DND-41 (cell line): ENCODE measurements around the gene C19orf33.

ENCODE experiments used
- ATAC-seq: fragments of 200-7000 bp; cut with Tn5 transposase; 3 replicates; pipeline ENCODE4 v1.9.1; 2021; ENCODE audit warnings: low read depth; ENCODE audit not compliant: insufficient read depth
- DNase-seq: peaks from one replicate; pipeline ENCODE4 v3.0.0-alpha.2; 2020
- H2AFZ ChIP-seq: 2 replicates; pipeline ENCODE4 v1.6.0; 2012; ENCODE audit warnings: low read depth, low read length
- H3K27ac ChIP-seq: 2 replicates; pipeline ENCODE4 v1.5.1; 2012; ENCODE audit warnings: low read length, inconsistent platforms
- H3K27me3 ChIP-seq: fragments of 200-600 bp; sonication (generic); 2 replicates; pipeline ENCODE4 v1.6.0; 2012; ENCODE audit warnings: low read length, mild to moderate bottlenecking, inconsistent platforms; ENCODE audit not compliant: insufficient read depth, poor library complexity
- H3K36me3 ChIP-seq: 2 replicates; pipeline ENCODE4 v1.5.1; 2012; ENCODE audit warnings: low read length, inconsistent platforms; ENCODE audit not compliant: insufficient read depth
- H3K4me1 ChIP-seq: 2 replicates; pipeline ENCODE4 v1.5.1; 2012; ENCODE audit warnings: mild to moderate bottlenecking, low read length; ENCODE audit not compliant: insufficient read depth
- H3K4me2 ChIP-seq: 2 replicates; pipeline ENCODE4 v1.6.0; 2012; ENCODE audit warnings: mild to moderate bottlenecking, moderate library complexity, low read length, inconsistent platforms; ENCODE audit not compliant: insufficient read depth
- H3K4me3 ChIP-seq, 2 experiments: fragments of 200-600 bp in 1 of 2; shearing (Covaris generic) in 1 of 2; 2 replicates each; pipeline ENCODE4 v1.5.1; 2012 to 2016; ENCODE audit warnings: inconsistent platforms in 2 of 2, low read length in 2 of 2, mild to moderate bottlenecking in 2 of 2, low read depth in 1 of 2, moderate library complexity in 1 of 2
- H3K79me2 ChIP-seq: 2 replicates; pipeline ENCODE4 v1.6.0; 2012; ENCODE audit warnings: low read length, inconsistent platforms; ENCODE audit not compliant: insufficient read depth
- H3K9ac ChIP-seq: 2 replicates; pipeline ENCODE4 v1.6.0; 2012; ENCODE audit warnings: low read depth, mild to moderate bottlenecking, inconsistent platforms, low read length, moderate library complexity
- H3K9me3 ChIP-seq: 2 replicates; pipeline ENCODE4 v1.5.1; 2012; ENCODE audit warnings: low read length, moderate library complexity, mild to moderate bottlenecking, inconsistent platforms; ENCODE audit not compliant: insufficient read depth, severe bottlenecking
- H4K20me1 ChIP-seq: 2 replicates; pipeline ENCODE4 v1.6.0; 2012; ENCODE audit warnings: low read length; ENCODE audit not compliant: insufficient read depth
- EZH2 ChIP-seq: IDR thresholded peaks from 3 replicates; pipeline ENCODE4 v1.6.1; 2012; ENCODE audit warnings: borderline replicate concordance, low read depth, mild to moderate bottlenecking, moderate library complexity, low read length, inconsistent platforms; ENCODE audit not compliant: severe bottlenecking
- TF ChIP-seq, protein P1 (sequence below): IDR thresholded peaks from 2 replicates; pipeline ENCODE4 v1.5.1; 2012; ENCODE audit warnings: borderline replicate concordance, low read length, moderate library complexity, mild to moderate bottlenecking; ENCODE audit not compliant: poor library complexity, severe bottlenecking; ENCODE audit errors: extremely low read depth

C19orf33 gene

DNA sequence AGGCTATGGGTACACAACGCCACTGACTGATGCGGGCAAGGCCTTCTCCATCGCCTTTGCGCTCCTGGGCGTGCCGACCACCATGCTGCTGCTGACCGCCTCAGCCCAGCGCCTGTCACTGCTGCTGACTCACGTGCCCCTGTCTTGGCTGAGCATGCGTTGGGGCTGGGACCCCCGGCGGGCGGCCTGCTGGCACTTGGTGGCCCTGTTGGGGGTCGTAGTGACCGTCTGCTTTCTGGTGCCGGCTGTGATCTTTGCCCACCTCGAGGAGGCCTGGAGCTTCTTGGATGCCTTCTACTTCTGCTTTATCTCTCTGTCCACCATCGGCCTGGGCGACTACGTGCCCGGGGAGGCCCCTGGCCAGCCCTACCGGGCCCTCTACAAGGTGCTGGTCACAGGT lies 22.5 kb downstream of the C19orf33 start:
- H3K79me2 ChIP-seq, result no peaks in the 10 kb centered on the region
- H2AFZ ChIP-seq, result no peak overlapping the region
- no peaks in the 10 kb centered on the region for H4K20me1 ChIP-seq
- no peaks in the 10 kb centered on the region for H3K9me3 ChIP-seq
- no peak overlapping the region for H3K9ac ChIP-seq
- TF ChIP-seq EZH2, result no peak
- H3K27ac ChIP-seq, result no peak overlapping the region
- H3K36me3 ChIP-seq, result no peaks in the 10 kb centered on the region
- no peaks in the 10 kb centered on the region for H3K27me3 ChIP-seq
- H3K4me1 ChIP-seq, result no peaks in the 10 kb centered on the region
- no peak overlapping the region for H3K4me2 ChIP-seq
- no peak for DNase-seq
- ATAC-seq, result no peak
- H3K4me3 ChIP-seq, result no peak overlapping the region

DNA sequence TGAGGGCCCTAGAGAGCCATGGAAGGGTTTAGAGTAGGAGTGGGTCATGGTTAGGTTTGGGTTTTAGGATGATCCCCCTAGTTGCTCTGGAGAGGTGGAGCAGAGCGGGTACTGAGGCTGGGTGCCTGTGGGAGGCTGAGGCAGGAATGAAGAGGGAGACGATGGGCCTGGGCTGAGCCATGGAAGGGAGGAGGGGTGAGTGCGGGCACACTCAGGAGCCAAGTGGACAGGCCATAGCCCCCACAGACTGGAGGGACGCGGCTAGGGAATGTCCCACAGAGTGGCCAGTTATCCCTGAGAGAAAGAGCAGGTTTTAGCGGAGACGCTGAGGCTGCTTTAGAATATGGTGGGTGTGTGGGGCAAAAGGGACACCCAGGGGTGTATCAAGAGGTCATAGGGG lies 25.6 kb downstream of the C19orf33 start:
- Histone ChIP-seq H3K9ac (no peak overlapping the region), H2AFZ (no peak overlapping the region), H3K27ac (no peak overlapping the region), H4K20me1 (no peaks in the 10 kb centered on the region), H3K4me1 (no peaks in the 10 kb centered on the region), H3K27me3 (no peaks in the 10 kb centered on the region), H3K9me3 (no peaks in the 10 kb centered on the region), H3K36me3 (no peaks in the 10 kb centered on the region), H3K79me2 (no peaks in the 10 kb centered on the region), H3K4me2 (no peak overlapping the region), H3K4me3 (no peak overlapping the region)
- TF ChIP-seq, protein P1, sequence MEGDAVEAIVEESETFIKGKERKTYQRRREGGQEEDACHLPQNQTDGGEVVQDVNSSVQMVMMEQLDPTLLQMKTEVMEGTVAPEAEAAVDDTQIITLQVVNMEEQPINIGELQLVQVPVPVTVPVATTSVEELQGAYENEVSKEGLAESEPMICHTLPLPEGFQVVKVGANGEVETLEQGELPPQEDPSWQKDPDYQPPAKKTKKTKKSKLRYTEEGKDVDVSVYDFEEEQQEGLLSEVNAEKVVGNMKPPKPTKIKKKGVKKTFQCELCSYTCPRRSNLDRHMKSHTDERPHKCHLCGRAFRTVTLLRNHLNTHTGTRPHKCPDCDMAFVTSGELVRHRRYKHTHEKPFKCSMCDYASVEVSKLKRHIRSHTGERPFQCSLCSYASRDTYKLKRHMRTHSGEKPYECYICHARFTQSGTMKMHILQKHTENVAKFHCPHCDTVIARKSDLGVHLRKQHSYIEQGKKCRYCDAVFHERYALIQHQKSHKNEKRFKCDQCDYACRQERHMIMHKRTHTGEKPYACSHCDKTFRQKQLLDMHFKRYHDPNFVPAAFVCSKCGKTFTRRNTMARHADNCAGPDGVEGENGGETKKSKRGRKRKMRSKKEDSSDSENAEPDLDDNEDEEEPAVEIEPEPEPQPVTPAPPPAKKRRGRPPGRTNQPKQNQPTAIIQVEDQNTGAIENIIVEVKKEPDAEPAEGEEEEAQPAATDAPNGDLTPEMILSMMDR, result no peak
- no peak for TF ChIP-seq EZH2
- DNase-seq (no peak), ATAC-seq (no peak)

DNA sequence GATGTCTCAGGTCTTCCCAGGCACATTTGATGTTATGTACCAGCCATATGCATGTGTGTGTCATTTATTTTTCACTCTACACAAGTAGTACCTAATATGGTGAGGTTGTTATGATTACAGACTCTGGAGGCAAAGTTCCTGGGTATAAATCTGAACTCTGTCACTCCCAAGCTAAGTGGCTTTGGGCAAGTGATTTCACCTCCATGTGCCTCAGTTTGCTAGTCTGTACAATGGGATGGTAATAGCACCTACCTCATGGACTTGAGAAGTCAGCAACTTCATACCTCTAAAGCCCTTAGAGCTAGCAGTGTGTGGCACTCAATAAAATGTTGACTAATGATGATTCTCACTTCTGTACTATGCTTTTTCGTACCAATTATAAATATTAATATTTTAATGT lies 27.7 kb downstream of the C19orf33 start:
- DNase-seq, result no peak
- H3K27me3 ChIP-seq, result no peaks in the 10 kb centered on the region
- ATAC-seq, result no peak
- no peaks in the 10 kb centered on the region for H3K9me3 ChIP-seq
- no peaks in the 10 kb centered on the region for H3K36me3 ChIP-seq
- H3K4me1 ChIP-seq, result peaks cover 12% of the 10 kb centered on the region; the same call in 1 of the 2 replicates
- no peaks in the 10 kb centered on the region for H3K79me2 ChIP-seq
- no peak overlapping the region for H3K4me2 ChIP-seq
- no peaks in the 10 kb centered on the region for H4K20me1 ChIP-seq
- TF ChIP-seq EZH2, result no peak
- TF ChIP-seq, protein P1, result no peak
- no peak overlapping the region for H3K9ac ChIP-seq
- H2AFZ ChIP-seq, result no peak overlapping the region
- no peak overlapping the region for H3K27ac ChIP-seq
- H3K4me3 ChIP-seq, result no peak overlapping the region

GRCh38 chr19:38333245-38333644 lies 29.2 kb downstream of the C19orf33 start:
- peaks cover 23% of the 10 kb centered on the region for H3K4me1 ChIP-seq
- H3K4me2 ChIP-seq, result no peak overlapping the region
- no peaks in the 10 kb centered on the region for H3K9me3 ChIP-seq
- peaks cover 5% of the 10 kb centered on the region for H4K20me1 ChIP-seq
- peaks cover 4% of the 10 kb centered on the region for H3K36me3 ChIP-seq
- H3K27ac ChIP-seq, result no peak overlapping the region
- no peak for DNase-seq
- no peak overlapping the region for H3K4me3 ChIP-seq
- H3K9ac ChIP-seq, result no peak overlapping the region
- peaks cover 4% of the 10 kb centered on the region; the same call in 1 of the 2 replicates for H3K79me2 ChIP-seq
- H3K27me3 ChIP-seq, result no peaks in the 10 kb centered on the region
- ATAC-seq, result no peak
- H2AFZ ChIP-seq, result no peak overlapping the region
- no peak for TF ChIP-seq EZH2
- TF ChIP-seq, protein P1, result no peak
